GM12873 (cell line): ENCODE data around the gene YIPF2.
A peak's percentile ranks its signal among the peaks of the same experiment; 100 is the strongest.

Source experiments
- TF ChIP-seq, protein P1 (sequence below): IDR thresholded peaks from 2 replicates; pipeline ENCODE4 v1.5.1; 2012; ENCODE audit warnings: low read depth, mild to moderate bottlenecking, moderate library complexity, low read length, control low read depth; ENCODE audit not compliant: insufficient read depth; ENCODE audit errors: missing control alignments

The YIPF2 gene

DNA sequence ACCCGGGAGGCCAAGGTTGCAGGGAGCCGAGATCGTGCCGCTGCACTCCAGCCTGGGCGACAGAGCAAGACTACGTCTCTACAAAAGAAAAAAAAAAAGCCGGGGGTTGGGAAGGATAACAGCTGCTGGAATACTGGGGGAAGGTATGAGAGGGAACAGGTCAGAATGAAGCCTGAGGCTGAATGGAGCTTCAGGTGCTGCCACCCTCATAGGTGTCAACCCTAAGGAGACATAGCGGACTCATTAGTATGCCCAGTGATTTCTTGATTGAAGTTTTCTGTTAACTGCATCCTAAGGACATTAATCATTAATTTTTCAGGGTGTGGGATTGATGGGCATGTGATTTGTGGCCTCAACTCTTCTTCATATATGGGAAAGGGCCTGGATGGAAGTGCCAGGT, 38.4 kb upstream of the YIPF2 start:
- TF ChIP-seq, protein P1, sequence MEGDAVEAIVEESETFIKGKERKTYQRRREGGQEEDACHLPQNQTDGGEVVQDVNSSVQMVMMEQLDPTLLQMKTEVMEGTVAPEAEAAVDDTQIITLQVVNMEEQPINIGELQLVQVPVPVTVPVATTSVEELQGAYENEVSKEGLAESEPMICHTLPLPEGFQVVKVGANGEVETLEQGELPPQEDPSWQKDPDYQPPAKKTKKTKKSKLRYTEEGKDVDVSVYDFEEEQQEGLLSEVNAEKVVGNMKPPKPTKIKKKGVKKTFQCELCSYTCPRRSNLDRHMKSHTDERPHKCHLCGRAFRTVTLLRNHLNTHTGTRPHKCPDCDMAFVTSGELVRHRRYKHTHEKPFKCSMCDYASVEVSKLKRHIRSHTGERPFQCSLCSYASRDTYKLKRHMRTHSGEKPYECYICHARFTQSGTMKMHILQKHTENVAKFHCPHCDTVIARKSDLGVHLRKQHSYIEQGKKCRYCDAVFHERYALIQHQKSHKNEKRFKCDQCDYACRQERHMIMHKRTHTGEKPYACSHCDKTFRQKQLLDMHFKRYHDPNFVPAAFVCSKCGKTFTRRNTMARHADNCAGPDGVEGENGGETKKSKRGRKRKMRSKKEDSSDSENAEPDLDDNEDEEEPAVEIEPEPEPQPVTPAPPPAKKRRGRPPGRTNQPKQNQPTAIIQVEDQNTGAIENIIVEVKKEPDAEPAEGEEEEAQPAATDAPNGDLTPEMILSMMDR, result no peak

DNA sequence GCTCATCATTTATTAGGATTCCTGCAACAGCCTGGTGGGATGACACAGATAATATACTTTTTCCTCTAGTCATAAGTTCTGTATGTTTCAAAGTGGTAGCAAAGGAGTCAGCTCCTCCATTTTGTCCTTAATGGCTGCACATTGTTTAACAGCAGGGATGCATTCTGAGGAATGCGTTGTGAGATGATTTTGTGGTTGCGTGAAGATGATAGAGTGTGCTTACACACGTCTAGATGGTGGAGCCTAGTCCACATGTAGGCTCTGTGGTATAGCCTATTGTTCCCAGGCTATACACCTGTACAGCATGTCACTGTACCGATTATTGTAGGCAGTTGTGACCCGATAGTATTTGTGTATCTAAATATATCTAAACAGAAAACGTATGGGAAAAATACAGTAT, 37.0 kb upstream of the YIPF2 start:
- TF ChIP-seq, protein P1, result no peak

DNA sequence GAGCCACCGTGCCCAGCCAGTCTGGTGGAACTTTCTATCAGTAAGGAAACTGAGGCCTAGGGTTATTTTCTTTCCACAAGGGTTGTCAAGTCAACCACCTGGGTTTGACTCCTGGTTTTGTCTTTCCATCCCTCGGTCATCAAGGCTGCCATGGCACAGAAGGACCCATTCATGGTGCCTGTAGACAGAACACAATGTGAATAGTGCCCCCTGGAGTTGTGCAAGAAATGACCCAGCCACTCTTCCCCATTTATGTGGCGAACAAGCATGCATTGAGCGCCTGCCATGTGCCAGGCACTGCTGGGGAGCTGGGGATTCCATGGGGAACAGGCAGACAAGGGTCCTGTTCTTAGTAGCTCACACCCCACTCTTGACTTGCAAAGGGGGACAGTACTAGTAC, 36.5 kb upstream of the YIPF2 start:
- TF ChIP-seq, protein P1, result peak; percentile 31

DNA sequence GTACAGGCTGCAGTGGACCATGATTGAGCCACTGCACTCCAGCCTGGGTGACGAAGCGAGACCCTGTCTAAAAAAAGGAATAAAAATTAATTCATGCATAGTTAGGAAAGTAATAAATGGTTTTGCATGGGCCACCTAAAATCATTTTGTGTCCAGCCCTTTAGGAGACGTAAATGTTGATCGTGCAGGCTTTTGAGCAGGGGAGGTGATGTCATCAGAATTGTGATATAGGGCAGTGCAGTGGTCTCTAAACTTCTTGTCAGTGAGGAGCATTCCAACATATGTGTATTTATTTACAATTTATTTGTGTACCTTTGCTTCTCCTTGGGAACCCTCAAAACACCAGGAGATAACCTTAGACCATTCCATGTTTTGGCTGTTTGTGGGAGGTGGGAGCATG, 35.4 kb upstream of the YIPF2 start:
- TF ChIP-seq, protein P1, result no peak

DNA sequence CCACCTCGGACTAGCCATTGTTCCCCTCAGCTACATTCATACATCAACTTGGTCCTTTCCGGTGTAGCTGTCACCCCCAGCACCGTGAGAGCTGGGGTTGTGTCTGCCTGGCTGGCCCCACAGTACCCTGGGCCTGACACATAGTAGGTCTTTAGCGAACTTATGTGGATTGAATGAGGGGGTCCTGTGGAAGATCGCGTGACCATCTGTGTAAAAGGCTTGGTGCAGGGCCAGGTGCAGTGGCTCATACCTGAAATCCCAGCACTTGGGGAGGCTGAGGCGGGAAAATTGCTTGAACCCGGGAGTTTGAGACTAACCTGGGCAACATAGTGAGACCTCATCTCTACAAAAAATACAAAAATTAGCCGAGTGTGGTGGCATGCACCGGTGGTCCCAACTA, 34.4 kb upstream of the YIPF2 start:
- TF ChIP-seq, protein P1, result no peak

DNA sequence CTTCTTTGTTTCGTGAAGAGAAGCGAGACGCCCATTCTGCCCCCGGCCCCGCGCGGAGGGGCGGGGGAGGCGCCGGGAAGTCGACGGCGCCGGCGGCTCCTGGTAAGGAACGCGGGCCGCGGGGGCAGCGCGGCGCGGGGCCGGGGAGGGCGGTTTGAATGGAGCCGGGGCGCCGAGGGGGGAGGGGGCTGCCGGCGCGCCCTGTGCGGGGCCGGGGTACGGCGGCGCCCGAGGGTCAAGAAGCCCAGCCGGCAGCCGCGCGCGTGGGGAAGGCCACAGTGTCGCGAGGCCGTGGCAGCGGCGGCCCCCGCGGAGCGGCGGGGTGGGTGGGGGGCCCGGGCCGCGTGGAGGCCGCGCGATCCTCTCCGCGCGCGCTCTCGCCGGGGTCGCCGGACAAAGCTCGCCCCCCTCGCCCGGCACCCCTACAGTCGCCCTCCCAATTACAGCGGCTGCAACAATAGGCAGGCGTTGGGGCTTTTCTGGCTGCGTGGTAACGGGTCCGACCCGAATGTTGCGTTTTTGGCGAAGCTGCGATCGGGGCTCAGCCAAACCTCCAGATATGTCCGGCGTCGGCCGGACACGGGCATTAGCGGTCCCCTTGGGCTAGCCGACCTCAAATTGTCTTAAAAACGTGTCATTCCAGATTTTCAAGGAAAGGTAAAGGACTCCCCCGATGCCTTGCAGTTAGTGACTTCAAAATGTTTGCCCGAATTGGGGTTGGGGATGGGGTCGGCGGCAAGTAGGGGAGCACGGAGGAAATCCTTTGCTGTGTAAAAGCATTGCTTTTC, 32.8 kb upstream of the YIPF2 start:
- TF ChIP-seq, protein P1, result no peak

DNA sequence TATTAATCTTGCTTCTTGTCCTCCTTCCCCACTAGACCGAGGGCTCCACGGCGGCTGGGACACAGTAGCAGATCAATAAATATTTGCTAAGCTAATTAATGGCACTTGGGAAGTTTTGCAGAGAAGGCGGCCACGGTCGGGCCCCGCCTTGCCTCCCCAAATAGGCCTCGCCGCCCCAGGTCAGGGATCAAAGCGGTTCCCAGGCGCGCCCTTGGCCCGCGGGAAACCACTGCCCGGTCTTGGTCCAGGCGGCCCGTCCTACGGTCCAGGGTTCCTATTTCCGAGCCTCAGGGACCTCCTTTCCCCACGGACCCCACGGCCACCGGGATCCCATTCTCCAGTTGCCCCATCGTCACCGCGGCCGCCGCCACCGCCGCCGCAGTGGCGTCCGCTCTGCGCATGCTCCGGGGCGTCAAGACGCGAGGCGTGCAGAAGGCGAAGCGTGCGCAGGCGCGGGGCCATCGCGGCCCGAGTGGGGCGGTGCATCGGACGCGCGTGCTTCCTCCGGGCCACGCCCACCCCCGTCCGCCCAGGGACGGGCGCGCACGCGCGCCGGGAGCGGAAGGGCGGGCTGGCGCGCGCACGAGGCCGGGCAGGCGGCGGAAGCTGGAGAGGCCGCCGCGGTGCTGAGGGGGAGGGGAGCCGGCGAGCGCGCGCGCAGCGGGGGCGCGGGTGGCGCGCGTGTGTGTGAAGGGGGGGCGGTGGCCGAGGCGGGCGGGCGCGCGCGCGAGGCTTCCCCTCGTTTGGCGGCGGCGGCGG, 32.1 kb upstream of the YIPF2 start, which contains the start of gene SMARCA4:
TSS of gene SMARCA4 (plus strand) at position 717 of the 759 bp plus-strand sequence. CDS start 23,122 bp downstream, outside the sequence.
- TF ChIP-seq, protein P1, result no peak
